Lower leg skin (tissue), 3 donors: ENCODE measurements around the gene STARD7.

ENCODE experiments used
- POLR2A ChIP-seq, 2 donors: fragments of 450-650 bp; IDR thresholded peaks; one replicate each; pipeline ENCODE4 v1.6.1; 2016 to 2017; ENCODE audit warnings: antibody characterized with exemption in 2 of 2, mild to moderate bottlenecking in 1 of 2, moderate library complexity in 1 of 2
- TF ChIP-seq, protein P1 (sequence below), 3 donors: fragments of 450-650 bp; IDR thresholded peaks; one replicate each; pipeline ENCODE4 v1.5.1; 2016; ENCODE audit warnings: antibody characterized with exemption in 3 of 3, mild to moderate bottlenecking in 3 of 3, moderate library complexity in 2 of 3

DNA sequence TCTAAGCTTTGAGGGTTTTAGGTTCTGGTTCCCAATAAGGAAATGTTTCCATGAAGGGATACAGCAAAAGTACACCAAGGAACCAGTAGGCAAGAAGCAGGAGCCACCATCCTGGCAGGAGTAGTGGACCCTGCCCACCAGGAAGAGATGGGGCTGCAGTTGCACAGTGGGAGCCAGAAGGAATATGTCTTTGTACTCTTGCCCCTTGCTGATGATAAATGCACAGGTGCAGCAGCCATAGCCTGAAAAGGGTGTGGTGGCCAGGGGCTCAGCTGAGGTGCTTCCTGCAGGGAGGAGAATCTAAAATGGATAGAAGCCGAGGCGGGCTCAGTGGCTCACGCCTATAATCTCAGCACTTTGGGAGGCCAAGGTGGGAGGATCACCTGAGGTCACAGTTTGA, 29.6 kb upstream of the STARD7 start:
- TF ChIP-seq, protein P1, sequence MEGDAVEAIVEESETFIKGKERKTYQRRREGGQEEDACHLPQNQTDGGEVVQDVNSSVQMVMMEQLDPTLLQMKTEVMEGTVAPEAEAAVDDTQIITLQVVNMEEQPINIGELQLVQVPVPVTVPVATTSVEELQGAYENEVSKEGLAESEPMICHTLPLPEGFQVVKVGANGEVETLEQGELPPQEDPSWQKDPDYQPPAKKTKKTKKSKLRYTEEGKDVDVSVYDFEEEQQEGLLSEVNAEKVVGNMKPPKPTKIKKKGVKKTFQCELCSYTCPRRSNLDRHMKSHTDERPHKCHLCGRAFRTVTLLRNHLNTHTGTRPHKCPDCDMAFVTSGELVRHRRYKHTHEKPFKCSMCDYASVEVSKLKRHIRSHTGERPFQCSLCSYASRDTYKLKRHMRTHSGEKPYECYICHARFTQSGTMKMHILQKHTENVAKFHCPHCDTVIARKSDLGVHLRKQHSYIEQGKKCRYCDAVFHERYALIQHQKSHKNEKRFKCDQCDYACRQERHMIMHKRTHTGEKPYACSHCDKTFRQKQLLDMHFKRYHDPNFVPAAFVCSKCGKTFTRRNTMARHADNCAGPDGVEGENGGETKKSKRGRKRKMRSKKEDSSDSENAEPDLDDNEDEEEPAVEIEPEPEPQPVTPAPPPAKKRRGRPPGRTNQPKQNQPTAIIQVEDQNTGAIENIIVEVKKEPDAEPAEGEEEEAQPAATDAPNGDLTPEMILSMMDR (IDR thresholded peaks at IDR 0.05): no peak
- no peak for TF ChIP-seq POLR2A (IDR thresholded peaks at IDR 0.05)
